ENCODE results near the gene CSMD2.

CSMD2 gene

DNA sequence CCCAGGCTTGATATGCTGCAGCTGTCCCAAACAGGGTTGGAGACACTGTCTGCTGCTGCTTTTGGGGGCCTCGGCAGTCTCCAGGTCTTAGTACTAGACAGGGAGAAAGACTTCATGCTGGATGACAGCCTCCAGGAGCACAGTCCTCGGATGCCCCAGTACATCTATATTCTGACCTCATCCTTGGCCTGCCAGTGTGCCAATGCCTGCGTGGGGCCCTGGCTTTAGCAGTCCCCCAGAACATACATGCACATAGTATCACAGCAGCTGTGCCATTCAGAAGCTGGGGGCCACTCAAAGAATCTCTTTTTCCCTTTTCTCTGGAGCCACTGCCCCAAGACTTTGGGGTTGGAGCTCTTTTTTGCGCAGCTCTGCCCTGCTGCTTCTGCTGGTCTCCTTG, 697.0 kb downstream of the CSMD2 start:
- no peak for DNase-seq

DNA sequence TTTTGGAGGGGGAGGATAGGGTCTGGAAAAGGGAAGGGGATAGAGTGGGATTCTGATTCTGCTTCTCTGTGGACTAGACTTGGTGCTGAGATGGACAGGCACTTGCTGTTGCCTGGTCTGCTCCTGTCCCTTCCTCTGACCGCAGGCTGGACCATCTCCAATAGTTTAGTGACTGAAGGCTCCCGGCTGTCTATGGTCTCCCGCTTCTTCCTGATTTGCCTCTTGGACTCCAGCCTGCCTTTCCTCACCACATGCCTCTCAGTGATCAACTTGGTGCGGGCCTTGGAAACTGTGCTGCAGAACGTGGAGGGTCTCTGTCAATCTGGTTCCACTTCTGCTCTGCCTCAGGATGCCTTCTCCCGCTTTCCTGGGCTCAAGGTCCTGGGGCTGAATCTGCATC, 698.9 kb downstream of the CSMD2 start:
- DNase-seq, result no peak

DNA sequence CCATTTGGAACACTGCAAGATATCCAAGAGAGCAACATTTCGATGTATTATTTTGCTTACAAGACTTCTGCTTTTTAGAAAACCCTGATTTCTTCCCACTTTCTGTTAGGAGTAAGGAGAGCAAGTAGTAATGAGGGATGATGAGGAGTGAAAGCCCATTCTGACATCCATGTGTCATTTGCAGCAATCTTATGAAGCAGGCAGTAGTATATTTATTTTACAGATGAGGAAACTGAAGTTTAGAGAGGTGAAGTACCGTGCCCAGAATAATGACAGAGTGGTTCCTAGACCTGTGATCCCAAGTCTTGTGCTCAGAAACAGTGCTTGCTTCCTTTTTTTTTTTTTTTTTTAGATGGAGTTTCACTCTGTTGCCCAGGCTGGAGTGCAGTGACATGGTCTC, 699.7 kb downstream of the CSMD2 start:
- DNase-seq, result no peak

DNA sequence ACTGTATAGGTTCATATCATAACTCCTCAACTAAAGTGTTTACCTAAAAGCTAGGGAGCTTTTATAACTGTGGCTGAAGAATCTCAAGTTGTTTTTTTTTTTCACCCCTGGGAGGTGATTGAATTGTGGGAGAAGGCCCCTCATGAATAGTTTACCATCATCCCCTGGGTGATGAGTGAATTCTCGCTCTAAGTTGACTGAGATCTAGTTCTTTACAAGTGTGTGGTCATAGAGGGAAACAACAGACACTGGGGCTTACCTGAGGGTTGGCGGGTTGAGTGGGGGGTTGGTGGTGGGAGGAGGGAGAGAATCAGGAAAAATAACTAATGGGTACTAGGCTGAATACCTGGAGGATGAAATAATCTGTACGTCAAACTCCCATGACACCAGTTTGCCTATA, 700.5 kb downstream of the CSMD2 start:
- no peak for DNase-seq
